H9 (cell line): ENCODE results near the gene NCKAP5. TPM values are rescaled to one million over a fixed set of nuclear protein-coding genes. Genes with fewer than 3 reads are reported as not detected.

Experiments
- DNase-seq: peaks from one replicate; pipeline ENCODE4 v3.0.0-alpha.2; 2017
- H2AFZ ChIP-seq: one replicate; pipeline ENCODE4 v1.6.1; 2013; ENCODE audit warnings: mild to moderate bottlenecking, low read length, control low read depth, moderate library complexity
- H2AK5ac ChIP-seq: 2 replicates; pipeline ENCODE4 v1.6.1; 2013; ENCODE audit warnings: low read length, control low read depth, mixed read lengths; ENCODE audit not compliant: insufficient read length
- H2BK120ac ChIP-seq: one replicate; pipeline ENCODE4 v1.6.1; 2013; ENCODE audit warnings: low read depth, mild to moderate bottlenecking, low read length, control low read depth, inconsistent platforms; ENCODE audit not compliant: poor library complexity, severe bottlenecking
- H2BK12ac ChIP-seq: 2 replicates; pipeline ENCODE4 v1.6.1; 2013; ENCODE audit warnings: low read length, control low read depth, mixed read lengths, low read depth; ENCODE audit not compliant: insufficient read length
- H2BK15ac ChIP-seq: 2 replicates; pipeline ENCODE4 v1.6.1; 2013; ENCODE audit warnings: low read depth, low read length, control low read depth
- H2BK20ac ChIP-seq: one replicate; pipeline ENCODE4 v1.6.1; 2013; ENCODE audit warnings: low read depth, mild to moderate bottlenecking, low read length, control low read depth, inconsistent platforms; ENCODE audit not compliant: poor library complexity, severe bottlenecking
- H2BK5ac ChIP-seq: 2 replicates; pipeline ENCODE4 v1.6.1; 2013; ENCODE audit warnings: low read length, control low read depth, mixed read lengths; ENCODE audit not compliant: insufficient read length
- H3K14ac ChIP-seq: 2 replicates; pipeline ENCODE4 v1.6.1; 2013; ENCODE audit warnings: low read length, control low read depth; ENCODE audit not compliant: insufficient read depth
- H3K18ac ChIP-seq: 2 replicates; pipeline ENCODE4 v1.6.1; 2013; ENCODE audit warnings: low read depth, mild to moderate bottlenecking, mixed read lengths, low read length, control low read depth; ENCODE audit not compliant: insufficient read length
- H3K23ac ChIP-seq: 2 replicates; pipeline ENCODE4 v1.6.1; 2013; ENCODE audit warnings: low read length, control low read depth, mixed read lengths, low read depth; ENCODE audit not compliant: insufficient read length
- H3K23me2 ChIP-seq: 2 replicates; pipeline ENCODE4 v1.6.1; 2013; ENCODE audit warnings: low read depth, mild to moderate bottlenecking, mixed read lengths, low read length, control low read depth; ENCODE audit not compliant: insufficient read length, poor library complexity, severe bottlenecking
- H3K27ac ChIP-seq: 2 replicates; pipeline ENCODE4 v1.5.1; 2013; ENCODE audit warnings: low read length, control low read depth, mixed read lengths, low read depth; ENCODE audit not compliant: insufficient read length
- H3K27me3 ChIP-seq: 2 replicates; pipeline ENCODE4 v1.6.1; 2013; ENCODE audit warnings: low read length, control low read depth, inconsistent platforms; ENCODE audit not compliant: insufficient read depth
- H3K4ac ChIP-seq: 2 replicates; pipeline ENCODE4 v1.6.1; 2013; ENCODE audit warnings: low read depth, mild to moderate bottlenecking, control low read depth, inconsistent platforms, low read length, moderate library complexity
- H3K4me1 ChIP-seq: 2 replicates; pipeline ENCODE4 v1.6.1; 2013; ENCODE audit warnings: low read length, control low read depth, inconsistent platforms; ENCODE audit not compliant: insufficient read depth
- H3K4me2 ChIP-seq: 2 replicates; pipeline ENCODE4 v1.6.1; 2013; ENCODE audit warnings: low read length, control low read depth, mixed read lengths; ENCODE audit not compliant: insufficient read length, insufficient read depth
- H3K56ac ChIP-seq: 2 replicates; pipeline ENCODE4 v1.6.1; 2013; ENCODE audit warnings: low read depth, mild to moderate bottlenecking, mixed read lengths, low read length, control low read depth; ENCODE audit not compliant: insufficient read length
- H3K79me1 ChIP-seq: 2 replicates; pipeline ENCODE4 v1.6.1; 2013; ENCODE audit warnings: low read depth, mild to moderate bottlenecking, moderate library complexity, low read length, control low read depth, inconsistent platforms; ENCODE audit not compliant: insufficient read depth, poor library complexity, severe bottlenecking
- H3K79me2 ChIP-seq: 2 replicates; pipeline ENCODE4 v1.6.1; 2013; ENCODE audit warnings: low read length, control low read depth, inconsistent platforms; ENCODE audit not compliant: insufficient read depth
- H3K9ac ChIP-seq: 2 replicates; pipeline ENCODE4 v1.6.1; 2013; ENCODE audit warnings: low read length, control low read depth, mixed read lengths; ENCODE audit not compliant: insufficient read length; ENCODE audit errors: extremely low read depth
- H3K9me3 ChIP-seq: one replicate; pipeline ENCODE4 v1.6.1; 2013; ENCODE audit warnings: low read depth, low read length, inconsistent platforms; ENCODE audit not compliant: control insufficient read depth
- H3T11ph ChIP-seq: one replicate; pipeline ENCODE4 v1.6.1; 2013; ENCODE audit warnings: mild to moderate bottlenecking, low read length, control low read depth, inconsistent platforms
- H4K20me1 ChIP-seq: one replicate; pipeline ENCODE4 v1.6.1; 2013; ENCODE audit not compliant: control insufficient read depth, insufficient read length, insufficient read depth
- H4K5ac ChIP-seq: 2 replicates; pipeline ENCODE4 v1.6.1; 2013; ENCODE audit warnings: low read depth, mild to moderate bottlenecking, mixed read lengths, low read length, control low read depth; ENCODE audit not compliant: insufficient read length
- H4K8ac ChIP-seq: replicated peaks from 2 replicates; pipeline ENCODE4 v1.6.1; 2013; ENCODE audit warnings: low read length, control low read depth, mixed read lengths, low read depth; ENCODE audit not compliant: insufficient read length
- H4K91ac ChIP-seq: 2 replicates; pipeline ENCODE4 v1.6.1; 2013; ENCODE audit warnings: low read depth, mild to moderate bottlenecking, moderate library complexity, mixed read lengths, low read length, control low read depth; ENCODE audit not compliant: insufficient read length
- H3K27ac Mint-ChIP-seq, 3 experiments: 2 replicates in 2 of 3; 3 replicates in 1 of 3; pipeline ENCODE4 v1.8.0; 2020 to 2021; ENCODE audit warnings: mixed read lengths in 3 of 3, mild to moderate bottlenecking in 1 of 3, moderate library complexity in 1 of 3
- H3K27me3 Mint-ChIP-seq: 2 replicates; pipeline ENCODE4 v1.8.0; 2021; ENCODE audit warnings: low read depth, mild to moderate bottlenecking, moderate library complexity, mixed read lengths
- H3K36me3 Mint-ChIP-seq, 3 experiments: 2 replicates in 2 of 3; 3 replicates in 1 of 3; pipeline ENCODE4 v1.8.0; 2020 to 2021; ENCODE audit warnings: low read depth in 3 of 3, mixed read lengths in 3 of 3; ENCODE audit not compliant: insufficient read depth in 1 of 3
- H3K4me1 Mint-ChIP-seq, 2 experiments: 2 replicates each; pipeline ENCODE4 v1.8.0; 2020; ENCODE audit warnings: mixed read lengths in 2 of 2
- H3K4me3 Mint-ChIP-seq, 2 experiments: 2 replicates in 1 of 2; 3 replicates in 1 of 2; pipeline ENCODE4 v1.8.0; 2020 to 2021; ENCODE audit warnings: mild to moderate bottlenecking in 2 of 2, mixed read lengths in 2 of 2, moderate library complexity in 1 of 2
- H3K9me3 Mint-ChIP-seq, 2 experiments: 2 replicates in 1 of 2; 3 replicates in 1 of 2; pipeline ENCODE4 v1.8.0; 2020; ENCODE audit warnings: mild to moderate bottlenecking in 2 of 2, mixed read lengths in 2 of 2, moderate library complexity in 1 of 2
- CTCF ChIP-seq: fragments of 200-600 bp; sonication (generic); conservative IDR thresholded peaks from 3 replicates; pipeline ENCODE4 v1.8.0; 2021; ENCODE audit warnings: antibody characterized with exemption, mild to moderate bottlenecking
- WGBS: extraction: QIAGEN DNeasy Blood & Tissue Kit; methylation state at CpG from one replicate; pipeline ENCODE4 v1.1.7; 2013; ENCODE audit warnings: missing lambda C conversion rate, low lambda C conversion rate, mixed read lengths; ENCODE audit not compliant: insufficient read length; ENCODE audit errors: extremely low coverage; 5-methylcytosine and 5-hydroxymethylcytosine counted together
- total RNA-seq: library from RNA; stranded (reverse); gene quantifications from 2 replicates; pipeline ENCODE4 v1.2.1, GENCODE V29; 2021

NCKAP5 gene
- total RNA-seq, 1 experiment from 2014 or later: 0.26 TPM

DNA sequence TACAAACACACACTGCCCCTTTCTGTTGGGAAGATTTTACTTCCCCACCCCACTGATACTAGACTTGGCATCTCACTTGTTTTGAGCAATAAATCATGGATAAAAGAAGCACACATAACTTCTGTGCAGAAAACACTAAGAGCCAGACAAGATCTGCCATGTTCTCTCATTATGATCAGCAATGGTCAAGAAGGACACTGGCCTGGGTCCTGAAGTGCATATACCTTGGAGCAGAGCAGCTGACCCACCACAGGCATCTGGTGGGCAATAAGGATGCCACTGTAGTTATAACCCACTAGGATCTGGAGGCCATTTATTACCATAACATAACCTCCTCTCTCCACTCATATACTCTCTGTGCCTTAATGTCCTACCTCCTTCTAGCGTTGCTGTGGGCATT lies 338.3 kb downstream of the NCKAP5 start:
- Mint-ChIP-seq H3K27me3 (no peaks in the 10 kb centered on the region), H3K36me3 (no peaks in the 10 kb centered on the region), H3K9me3 (no peaks in the 10 kb centered on the region), H3K4me3 (no peak overlapping the region), H3K27ac (no peak overlapping the region), H3K4me1 (no peaks in the 10 kb centered on the region)
- Histone ChIP-seq H4K5ac (no peak overlapping the region), H2BK120ac (no peak overlapping the region), H3K79me1 (no peaks in the 10 kb centered on the region), H3K4me1 (no peaks in the 10 kb centered on the region), H3K23me2 (no peaks in the 10 kb centered on the region), H3K9me3 (no peaks in the 10 kb centered on the region), H3K79me2 (no peaks in the 10 kb centered on the region), H3K27me3 (no peaks in the 10 kb centered on the region), H3K27ac (no peak overlapping the region), H3K4ac (no peak overlapping the region), H2AK5ac (no peak overlapping the region), H3K18ac (no peak overlapping the region), H2BK12ac (no peak overlapping the region), H3K9ac (no peak overlapping the region), H4K8ac (no peak overlapping the region), H3K23ac (no peak overlapping the region), H2AFZ (no peak overlapping the region), H3K56ac (no peak overlapping the region), H3K14ac (no peak overlapping the region), H3T11ph (no peak overlapping the region), H4K20me1 (no peaks in the 10 kb centered on the region), H4K91ac (no peak overlapping the region), H3K4me2 (no peak overlapping the region), H2BK20ac (no peak overlapping the region), H2BK15ac (no peak overlapping the region), H2BK5ac (no peak overlapping the region)
- DNase-seq: no peak
- no peak for TF ChIP-seq CTCF
- WGBS: no CpG with 5 or more reads among the region's 1 CpG
